GM18870 (cell line): Measurements from ENCODE around the gene APOC1.
A peak's percentile ranks its signal among the peaks of the same experiment; 100 is the strongest.
"Not testable (repeated sequence)": the region's sequence is repeated elsewhere in the genome, so short reads cannot be mapped to it uniquely, and the experiment has no call there.

ENCODE experiments used
- ATAC-seq: cut with Tn5 transposase; IDR thresholded peaks from one replicate; pipeline ENCODE4 v1.9.1; 2021; ENCODE audit warnings: moderate library complexity; ENCODE audit not compliant: unreplicated experiment

The APOC1 gene

GRCh38 chr19:44912854-44913253 lies 1.6 kb upstream of the APOC1 start:
- ATAC-seq: no peak

- ATAC-seq: not testable (repeated sequence)
Observed at GRCh38 chr19:44913512-44914432, 636 bp upstream of the APOC1 start.

GRCh38 chr19:44924243-44924725 lies 9.9 kb downstream of the APOC1 start:
- no peak for ATAC-seq

GRCh38 chr19:44925114-44925891 lies 10.9 kb downstream of the APOC1 start:
- ATAC-seq: no peak

- ATAC-seq: not testable (repeated sequence)
Observed at GRCh38 chr19:44926245-44927077, 12.1 kb downstream of the APOC1 start.

GRCh38 chr19:44927746-44928145 lies 13.3 kb downstream of the APOC1 start:
- ATAC-seq: no peak

GRCh38 chr19:44930088-44930487 lies 15.7 kb downstream of the APOC1 start:
- no peak for ATAC-seq

GRCh38 chr19:44931541-44931940 lies 17.1 kb downstream of the APOC1 start:
- no peak for ATAC-seq

GRCh38 chr19:44939668-44940067 lies 25.3 kb downstream of the APOC1 start:
- ATAC-seq: no peak

GRCh38 chr19:44942067-44942571 lies 27.7 kb downstream of the APOC1 start, which contains the start of gene APOC4:
TSS of gene APOC4 (plus strand) at chr19:44942237. CDS start at chr19:44942278, 41 bp downstream.
- ATAC-seq: no peak

- no peak for ATAC-seq
Observed at GRCh38 chr19:44943801-44944249, 29.4 kb downstream of the APOC1 start.

GRCh38 chr19:44947041-44947581 lies 32.7 kb downstream of the APOC1 start:
- ATAC-seq: no peak

GRCh38 chr19:44948237-44948636 lies 33.8 kb downstream of the APOC1 start:
- no peak for ATAC-seq

GRCh38 chr19:44948763-44949374 lies 34.5 kb downstream of the APOC1 start:
- ATAC-seq: no peak

- ATAC-seq: no peak
Observed at GRCh38 chr19:44949550-44949949, 35.1 kb downstream of the APOC1 start.

GRCh38 chr19:44951179-44952159 lies 37.1 kb downstream of the APOC1 start:
- no peak for ATAC-seq

- ATAC-seq: no peak
Observed at GRCh38 chr19:44954278-44954648, 39.9 kb downstream of the APOC1 start.

- peak; percentile 70 for ATAC-seq
Observed at GRCh38 chr19:44954649-44955504, 40.5 kb downstream of the APOC1 start, which contains the start of gene CLPTM1. TSS of gene CLPTM1 (plus strand) at chr19:44955380. CDS start at chr19:44955396, 16 bp downstream.
